IPS-15b (cell line): ENCODE measurements around the gene BEST4.
"Not testable (repeated sequence)": the region's sequence is repeated elsewhere in the genome, so short reads cannot be mapped to it uniquely, and the experiment has no call there.

ENCODE experiments used
- H3K27me3 ChIP-seq: one replicate; pipeline ENCODE4 v1.6.1; 2013; ENCODE audit warnings: low read length; ENCODE audit not compliant: control insufficient read depth, insufficient read depth
- H3K36me3 ChIP-seq: one replicate; pipeline ENCODE4 v1.6.1; 2013; ENCODE audit warnings: low read length; ENCODE audit not compliant: control insufficient read depth, insufficient read depth
- H3K4me1 ChIP-seq: one replicate; pipeline ENCODE4 v1.6.1; 2013; ENCODE audit warnings: mild to moderate bottlenecking, low read length; ENCODE audit not compliant: control insufficient read depth, insufficient read depth
- H3K4me3 ChIP-seq: one replicate; pipeline ENCODE4 v1.5.1; 2013; ENCODE audit warnings: low read depth, low read length
- H3K9ac ChIP-seq: one replicate; pipeline ENCODE4 v1.6.1; 2013; ENCODE audit warnings: low read depth, mild to moderate bottlenecking, low read length
- H3K9me3 ChIP-seq: one replicate; pipeline ENCODE4 v1.6.1; 2013; ENCODE audit warnings: mild to moderate bottlenecking, low read length; ENCODE audit not compliant: control insufficient read depth, insufficient read depth

The BEST4 gene

DNA sequence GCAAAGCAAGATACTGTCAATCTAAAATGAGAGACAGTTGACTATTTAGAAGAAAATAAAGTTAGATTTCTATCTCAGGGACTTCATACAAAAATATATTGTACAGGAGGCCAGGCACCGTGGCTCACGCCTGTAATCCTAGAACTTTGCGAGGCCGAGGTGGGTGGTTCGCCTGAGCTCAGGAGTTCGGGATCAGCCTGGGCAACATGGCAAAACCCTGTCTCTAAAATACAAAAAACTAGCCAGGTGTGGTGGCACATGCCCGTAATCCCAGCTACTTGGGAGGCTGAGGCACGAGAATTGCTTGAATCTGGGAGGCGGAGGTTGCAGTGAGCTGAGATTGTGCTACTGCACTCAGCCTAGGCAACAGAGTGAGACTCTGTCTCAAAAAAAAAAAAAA is 28.0 kb upstream of the BEST4 start:
- H3K9ac ChIP-seq, H3K36me3 ChIP-seq, H3K4me3 ChIP-seq, H3K9me3 ChIP-seq, H3K4me1 ChIP-seq, H3K27me3 ChIP-seq: not testable (repeated sequence)

GRCh38 chr1:44812822-44813543 is 25.0 kb upstream of the BEST4 start:
- H3K4me1 ChIP-seq: peaks cover 11% of the 10 kb centered on the region
- no peaks in the 10 kb centered on the region for H3K36me3 ChIP-seq
- peak overlapping the region; percentile 54 for H3K9ac ChIP-seq
- H3K4me3 ChIP-seq: peak overlapping the region; percentile 59
- no peaks in the 10 kb centered on the region for H3K9me3 ChIP-seq
- H3K27me3 ChIP-seq: no peaks in the 10 kb centered on the region

GRCh38 chr1:44811234-44811633 is 23.3 kb upstream of the BEST4 start:
- peaks cover 21% of the 10 kb centered on the region for H3K4me1 ChIP-seq
- H3K27me3 ChIP-seq: no peaks in the 10 kb centered on the region
- H3K9me3 ChIP-seq: no peaks in the 10 kb centered on the region
- H3K36me3 ChIP-seq: peaks cover 6% of the 10 kb centered on the region
- H3K4me3 ChIP-seq: no peak overlapping the region
- no peak overlapping the region for H3K9ac ChIP-seq

- Histone ChIP-seq H3K36me3 (peaks cover 10% of the 10 kb centered on the region), H3K4me1 (peaks cover 21% of the 10 kb centered on the region)
- H3K9me3 ChIP-seq, H3K4me3 ChIP-seq, H3K9ac ChIP-seq, H3K27me3 ChIP-seq: not testable (repeated sequence)
Observed at GRCh38 chr1:44810762-44811105, 22.8 kb upstream of the BEST4 start.

- Histone ChIP-seq H3K4me1 (peaks cover 21% of the 10 kb centered on the region), H3K4me3 (no peak overlapping the region), H3K36me3 (peaks cover 16% of the 10 kb centered on the region), H3K27me3 (no peaks in the 10 kb centered on the region), H3K9me3 (no peaks in the 10 kb centered on the region), H3K9ac (no peak overlapping the region)
Observed at GRCh38 chr1:44810101-44810761, 22.3 kb upstream of the BEST4 start.

DNA sequence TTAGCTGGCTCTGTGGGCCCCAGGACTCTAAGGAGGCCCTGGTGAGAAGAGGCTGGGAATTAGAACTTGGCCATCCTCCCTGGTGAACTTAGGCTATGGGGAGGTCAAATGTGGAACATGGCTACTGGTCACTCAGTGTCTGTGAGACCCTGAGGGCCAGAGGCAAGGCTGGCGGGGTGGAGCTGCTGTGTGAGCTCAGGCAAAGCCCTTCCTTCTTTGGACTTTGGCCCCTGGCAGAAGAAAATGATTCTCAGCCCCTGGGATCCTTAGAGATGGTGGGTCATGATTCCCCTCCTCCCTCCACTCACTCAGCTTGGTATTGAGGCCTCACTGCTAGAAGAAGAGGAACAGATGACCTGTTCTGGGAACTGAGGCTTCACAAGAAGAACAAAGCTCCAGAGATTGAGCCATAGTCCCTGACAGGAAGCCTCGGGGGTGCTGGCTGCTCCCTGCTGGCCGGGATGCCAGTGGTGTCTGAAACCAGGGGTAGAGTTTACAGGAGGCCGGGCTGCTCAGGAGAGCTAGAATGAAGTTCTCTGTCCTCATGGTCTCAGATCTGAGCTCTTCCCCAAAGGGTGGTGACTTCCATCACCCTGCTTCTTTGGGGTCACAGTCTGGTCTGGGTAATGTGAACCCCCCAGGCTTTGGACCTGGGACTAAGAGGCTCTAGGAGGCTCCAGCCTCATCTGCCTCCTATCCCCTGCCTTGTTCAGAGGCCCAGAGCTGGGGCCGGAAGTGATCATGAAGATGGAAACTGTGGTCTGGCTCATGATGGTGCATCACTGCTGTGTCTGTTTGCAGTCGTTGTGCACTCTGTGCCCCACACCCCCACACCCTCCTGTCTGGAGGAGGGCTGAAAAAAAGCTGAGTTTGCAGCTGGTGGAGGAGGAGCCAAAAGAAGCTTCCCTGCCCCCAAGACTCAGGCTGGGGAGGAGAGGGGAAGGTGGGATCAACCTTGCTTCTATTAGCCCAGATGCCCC is 21.3 kb upstream of the BEST4 start:
- peaks cover 22% of the 10 kb centered on the region for H3K36me3 ChIP-seq
- peak overlapping the region; percentile 3 for H3K4me3 ChIP-seq
- no peaks in the 10 kb centered on the region for H3K27me3 ChIP-seq
- no peaks in the 10 kb centered on the region for H3K9me3 ChIP-seq
- H3K9ac ChIP-seq: peak overlapping the region; percentile 32
- peaks cover 21% of the 10 kb centered on the region for H3K4me1 ChIP-seq

DNA sequence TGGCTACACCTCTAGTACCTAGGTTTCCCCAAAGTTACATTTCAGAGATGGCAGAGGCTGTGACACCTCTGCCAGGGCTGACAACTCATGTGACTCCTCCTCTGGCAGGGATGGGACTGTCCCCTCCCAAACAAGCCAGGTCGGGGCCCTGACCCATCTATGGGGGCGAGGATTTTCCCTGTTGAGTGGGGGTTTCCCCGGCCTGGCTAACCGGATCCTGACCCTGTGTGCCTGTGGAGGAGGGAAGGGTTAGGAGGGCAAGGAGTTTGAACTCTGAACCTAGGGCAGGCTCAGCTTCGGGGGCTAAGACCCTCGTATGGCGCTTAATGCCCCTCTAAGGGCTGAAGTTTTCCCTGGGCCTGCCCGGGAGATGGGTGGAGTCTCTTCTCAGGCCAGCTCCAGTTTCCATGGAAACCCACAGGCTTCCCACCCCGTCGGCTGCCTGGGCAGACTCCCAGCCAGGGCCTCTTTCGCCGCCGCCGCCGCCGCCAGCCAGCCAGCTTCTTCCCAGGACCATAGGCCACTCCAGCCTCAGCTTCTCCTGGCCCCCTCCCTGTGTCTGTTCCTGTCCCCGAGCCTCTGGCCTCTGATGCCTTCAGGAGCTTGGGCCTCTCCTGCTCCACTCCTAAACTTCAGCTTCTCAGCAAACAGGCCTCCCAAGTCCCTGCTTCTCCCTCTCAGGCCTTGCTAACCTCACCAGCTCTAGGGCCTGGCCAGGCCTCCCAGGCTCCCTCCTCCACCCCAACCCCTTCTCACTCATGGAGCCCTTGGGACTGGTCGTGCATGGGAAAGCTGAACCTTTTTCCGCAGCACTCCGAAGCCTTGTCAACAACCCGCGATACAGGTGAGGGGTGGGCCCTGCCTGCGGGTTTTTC is 20.3 kb upstream of the BEST4 start, which contains the start of gene BTBD19:
TSS of gene BTBD19 (plus strand) at position 461 of the 875 bp plus-strand sequence. CDS start at position 759, 298 bp downstream.
- peaks cover 21% of the 10 kb centered on the region for H3K4me1 ChIP-seq
- no peaks in the 10 kb centered on the region for H3K9me3 ChIP-seq
- H3K36me3 ChIP-seq: peaks cover 31% of the 10 kb centered on the region
- no peaks in the 10 kb centered on the region for H3K27me3 ChIP-seq
- peak within 1 kb of the TSS; percentile 3 for H3K4me3 ChIP-seq
- H3K9ac ChIP-seq: peak within 1 kb of the TSS; percentile 60

- Histone ChIP-seq H3K36me3 (peaks cover 39% of the 10 kb centered on the region), H3K9ac (peak overlapping the region; percentile 60), H3K27me3 (no peaks in the 10 kb centered on the region), H3K4me1 (peaks cover 21% of the 10 kb centered on the region), H3K9me3 (no peaks in the 10 kb centered on the region), H3K4me3 (peak overlapping the region; percentile 0)
Observed at GRCh38 chr1:44807364-44808062, 19.5 kb upstream of the BEST4 start.

- peaks cover 21% of the 10 kb centered on the region for H3K4me1 ChIP-seq
Observed at GRCh38 chr1:44806704-44807363, 18.9 kb upstream of the BEST4 start, which contains the start of gene DYNLT4. Gene DYNLT4, minus strand, starts transcription at chr1:44807351. Its CDS starts 683 bp downstream, at chr1:44806668.

GRCh38 chr1:44806025-44806703 is 18.2 kb upstream of the BEST4 start:
- H3K9ac ChIP-seq: no peak overlapping the region
- H3K36me3 ChIP-seq: peaks cover 39% of the 10 kb centered on the region
- H3K4me3 ChIP-seq: no peak overlapping the region
- peaks cover 21% of the 10 kb centered on the region for H3K4me1 ChIP-seq
- no peaks in the 10 kb centered on the region for H3K27me3 ChIP-seq
- H3K9me3 ChIP-seq: no peaks in the 10 kb centered on the region

More at GRCh38 chr1:44806704-44807363, 18.9 kb upstream of the BEST4 start, which contains the start of gene DYNLT4:
- Histone ChIP-seq H3K36me3 (peaks cover 39% of the 10 kb centered on the region), H3K4me3 (peak within 1 kb of the TSS; percentile 0), H3K9me3 (no peaks in the 10 kb centered on the region), H3K9ac (peak within 1 kb of the TSS; percentile 60), H3K27me3 (no peaks in the 10 kb centered on the region)
